ENCODE data around the gene FICD. TPM values are rescaled to one million over a fixed set of nuclear protein-coding genes. Genes with fewer than 3 reads are reported as not detected.
A peak's percentile ranks its signal among the peaks of the same experiment; 100 is the strongest.

The FICD gene
- total and polyA plus RNA-seq, 2 of the 13 experiments (the other 11 are each of a cell fraction or from before 2014, with no cell fraction given), result 0.99 to 3.0 TPM

DNA sequence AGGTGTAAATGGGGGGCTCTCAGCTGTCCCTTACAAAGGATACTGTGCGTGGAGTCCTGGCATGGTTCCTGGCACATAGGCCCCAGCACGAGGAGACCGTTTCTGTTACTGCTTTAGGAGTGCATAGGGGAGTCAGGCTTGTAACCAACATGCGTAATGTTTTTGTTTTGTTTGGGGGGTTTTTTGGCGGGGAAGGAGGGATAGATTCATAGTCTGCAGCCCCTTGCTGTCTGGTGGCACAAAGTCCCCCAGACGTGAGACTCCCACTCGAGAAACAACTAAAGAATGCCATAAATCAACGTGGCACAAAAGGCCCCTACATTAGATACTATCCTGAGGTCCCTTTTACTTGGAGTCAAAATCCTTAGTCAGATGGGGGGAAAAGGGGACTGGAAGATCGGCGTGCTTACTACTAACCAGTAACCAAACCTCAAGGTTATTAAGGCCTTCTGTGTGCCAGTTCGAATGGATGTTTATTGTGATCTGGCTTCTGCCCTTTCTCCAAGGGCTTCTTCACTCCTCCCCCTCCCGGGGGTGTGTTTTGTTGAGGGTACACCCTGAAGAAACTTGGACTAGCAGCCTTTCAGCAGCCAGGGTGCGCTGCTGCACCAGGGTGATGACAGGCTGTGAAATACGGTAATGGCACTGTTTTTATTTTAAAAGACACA is 48.2 kb downstream of the FICD start:
- Histone ChIP-seq H3K9me3 (ENCODE audit: low read length) (no peaks in the 10 kb centered on the region), H3K4me1 (ENCODE audit: insufficient read depth, low read length) (peaks cover 23% of the 10 kb centered on the region), H4K20me1 (ENCODE audit: insufficient read depth, low read length) (peaks cover 7% of the 10 kb centered on the region), H3K4me2 (ENCODE audit: low read depth, low read length) (peak overlapping the region; percentile 85), H3K9ac (ENCODE audit: insufficient read depth, low read depth, low read length) (peak overlapping the region; percentile 92), H3K27ac (ENCODE audit: extremely low read length, insufficient read depth, low read length) (peak overlapping the region; percentile 97), H3K27me3 (ENCODE audit: control insufficient read depth in 1 of 2, insufficient read depth in 2 of 2, low read length in 2 of 2) (no peaks in the 10 kb centered on the region; a peak in 1 of 5 replicates), H2AFZ (ENCODE audit: low read length) (no peak overlapping the region), H3K79me2 (ENCODE audit: insufficient read depth, low read length) (peaks cover 44% of the 10 kb centered on the region), H3K4me3 (replicated peaks in 1 of 3; ENCODE audit: insufficient read depth in 1 of 3, low read depth in 2 of 3, low read length in 3 of 3) (peak overlapping the region; percentile 92 to 99 (median 96)), H3K36me3 (replicated peaks in 1 of 2; ENCODE audit: control insufficient read depth in 1 of 2, insufficient read depth in 2 of 2, low read length in 2 of 2) (peaks cover 18 to 45% of the 10 kb centered on the region in 2 experiments)
- 1% methylated on average over 12 of the region's 14 CpGs for WGBS (ENCODE audit: low lambda C conversion rate)
- intact Hi-C loops (cut with micrococcal nuclease; ENCODE audit: unreplicated experiment), result loop anchor here (1.0 to 5.0 kb wide), 5 partner anchors 55 to 388 kb away; partner anchors contain the start of genes CORO1C and SSH1
- ATAC-seq (peak; percentile 68), DNase-seq (ENCODE audit: low spot score) (peak; percentile 83), FAIRE-seq (peak; percentile 96)
- CTCF ChIA-PET (ENCODE audit: low intra/inter-chr PET ratio, low total read pairs), result interaction anchor here (0.8 to 3.9 kb wide), 3 partner anchors 55 to 240 kb away, joined by 3 to 45 read pairs (median 11); no protein-coding TSS in a partner anchor
- in situ Hi-C loops (cut with HindIII; ENCODE audit: extremely low pct_ligation_motif_present, low pct_unique_long_range_greater_than_20kb), result loop anchor here (10.0 kb wide), 1 partner anchor 242 kb away; no protein-coding TSS in a partner anchor
- BruUV-seq (replicated peaks), result TSS peak; percentile 54
- POLR2A ChIA-PET, result interaction anchor here (0.9 to 1.3 kb wide), 5 partner anchors 37 to 72 kb away, joined by 3 to 13 read pairs (median 3); no protein-coding TSS in a partner anchor
- peak; percentile 48 for TF ChIP-seq THAP11 (CRISPR knock-in tag; IDR thresholded peaks at IDR 0.05)
- TF ChIP-seq, protein P1, sequence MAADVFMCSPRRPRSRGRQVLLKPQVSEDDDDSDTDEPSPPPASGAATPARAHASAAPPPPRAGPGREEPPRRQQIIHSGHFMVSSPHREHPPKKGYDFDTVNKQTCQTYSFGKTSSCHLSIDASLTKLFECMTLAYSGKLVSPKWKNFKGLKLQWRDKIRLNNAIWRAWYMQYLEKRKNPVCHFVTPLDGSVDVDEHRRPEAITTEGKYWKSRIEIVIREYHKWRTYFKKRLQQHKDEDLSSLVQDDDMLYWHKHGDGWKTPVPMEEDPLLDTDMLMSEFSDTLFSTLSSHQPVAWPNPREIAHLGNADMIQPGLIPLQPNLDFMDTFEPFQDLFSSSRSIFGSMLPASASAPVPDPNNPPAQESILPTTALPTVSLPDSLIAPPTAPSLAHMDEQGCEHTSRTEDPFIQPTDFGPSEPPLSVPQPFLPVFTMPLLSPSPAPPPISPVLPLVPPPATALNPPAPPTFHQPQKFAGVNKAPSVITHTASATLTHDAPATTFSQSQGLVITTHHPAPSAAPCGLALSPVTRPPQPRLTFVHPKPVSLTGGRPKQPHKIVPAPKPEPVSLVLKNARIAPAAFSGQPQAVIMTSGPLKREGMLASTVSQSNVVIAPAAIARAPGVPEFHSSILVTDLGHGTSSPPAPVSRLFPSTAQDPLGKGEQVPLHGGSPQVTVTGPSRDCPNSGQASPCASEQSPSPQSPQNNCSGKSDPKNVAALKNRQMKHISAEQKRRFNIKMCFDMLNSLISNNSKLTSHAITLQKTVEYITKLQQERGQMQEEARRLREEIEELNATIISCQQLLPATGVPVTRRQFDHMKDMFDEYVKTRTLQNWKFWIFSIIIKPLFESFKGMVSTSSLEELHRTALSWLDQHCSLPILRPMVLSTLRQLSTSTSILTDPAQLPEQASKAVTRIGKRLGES (CRISPR knock-in tag; IDR thresholded peaks at IDR 0.05; ENCODE audit: borderline replicate concordance), result no peak
- no peak for TF ChIP-seq ZMYM2 (CRISPR knock-in tag; IDR thresholded peaks at IDR 0.05)
- TF ChIP-seq PCBP2 (optimal IDR thresholded peaks at IDR 0.05; ENCODE audit: low read depth, low read length, poor library complexity, severe bottlenecking), result no peak
- no peak for TF ChIP-seq ZNF616 (CRISPR knock-in tag; IDR thresholded peaks at IDR 0.05; ENCODE audit: low read depth)
- TF ChIP-seq PTBP1 (IDR thresholded peaks at IDR 0.05; ENCODE audit: low read depth, low read length, poor library complexity, severe bottlenecking), result no peak
- TF ChIP-seq ZNF557 (CRISPR knock-in tag; IDR thresholded peaks at IDR 0.05), result no peak
- no peak for TF ChIP-seq ZNF552 (CRISPR knock-in tag; IDR thresholded peaks at IDR 0.05; ENCODE audit: borderline replicate concordance)
- TF ChIP-seq, protein P2, sequence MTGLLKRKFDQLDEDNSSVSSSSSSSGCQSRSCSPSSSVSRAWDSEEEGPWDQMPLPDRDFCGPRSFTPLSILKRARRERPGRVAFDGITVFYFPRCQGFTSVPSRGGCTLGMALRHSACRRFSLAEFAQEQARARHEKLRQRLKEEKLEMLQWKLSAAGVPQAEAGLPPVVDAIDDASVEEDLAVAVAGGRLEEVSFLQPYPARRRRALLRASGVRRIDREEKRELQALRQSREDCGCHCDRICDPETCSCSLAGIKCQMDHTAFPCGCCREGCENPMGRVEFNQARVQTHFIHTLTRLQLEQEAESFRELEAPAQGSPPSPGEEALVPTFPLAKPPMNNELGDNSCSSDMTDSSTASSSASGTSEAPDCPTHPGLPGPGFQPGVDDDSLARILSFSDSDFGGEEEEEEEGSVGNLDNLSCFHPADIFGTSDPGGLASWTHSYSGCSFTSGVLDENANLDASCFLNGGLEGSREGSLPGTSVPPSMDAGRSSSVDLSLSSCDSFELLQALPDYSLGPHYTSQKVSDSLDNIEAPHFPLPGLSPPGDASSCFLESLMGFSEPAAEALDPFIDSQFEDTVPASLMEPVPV (CRISPR knock-in tag; IDR thresholded peaks at IDR 0.05), result no peak
- no peak for TF ChIP-seq ZNF292 (CRISPR knock-in tag; IDR thresholded peaks at IDR 0.05; ENCODE audit: borderline replicate concordance, low read depth)
- TF ChIP-seq, protein P3, sequence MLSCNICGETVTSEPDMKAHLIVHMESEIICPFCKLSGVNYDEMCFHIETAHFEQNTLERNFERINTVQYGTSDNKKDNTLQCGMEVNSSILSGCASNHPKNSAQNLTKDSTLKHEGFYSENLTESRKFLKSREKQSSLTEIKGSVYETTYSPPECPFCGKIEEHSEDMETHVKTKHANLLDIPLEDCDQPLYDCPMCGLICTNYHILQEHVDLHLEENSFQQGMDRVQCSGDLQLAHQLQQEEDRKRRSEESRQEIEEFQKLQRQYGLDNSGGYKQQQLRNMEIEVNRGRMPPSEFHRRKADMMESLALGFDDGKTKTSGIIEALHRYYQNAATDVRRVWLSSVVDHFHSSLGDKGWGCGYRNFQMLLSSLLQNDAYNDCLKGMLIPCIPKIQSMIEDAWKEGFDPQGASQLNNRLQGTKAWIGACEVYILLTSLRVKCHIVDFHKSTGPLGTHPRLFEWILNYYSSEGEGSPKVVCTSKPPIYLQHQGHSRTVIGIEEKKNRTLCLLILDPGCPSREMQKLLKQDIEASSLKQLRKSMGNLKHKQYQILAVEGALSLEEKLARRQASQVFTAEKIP (CRISPR knock-in tag; IDR thresholded peaks at IDR 0.05; ENCODE audit: borderline replicate concordance), result no peak
- TF ChIP-seq ZNF337 (CRISPR knock-in tag; IDR thresholded peaks at IDR 0.05; ENCODE audit: borderline replicate concordance, low read depth), result no peak
- TF ChIP-seq ZNF362 (CRISPR knock-in tag; IDR thresholded peaks at IDR 0.05; ENCODE audit: borderline replicate concordance), result no peak
- TF ChIP-seq NFKBIZ (CRISPR knock-in tag; IDR thresholded peaks at IDR 0.05), result no peak
- TF ChIP-seq FOSL2 (CRISPR knock-in tag; IDR thresholded peaks at IDR 0.05), result 0 out of 2 replicates have a peak, but pooled peaks have one; percentile 33

Data from HepG2 (cell line).